HG02981 (cell line): ENCODE results near the gene SYNGR2.
A peak's percentile ranks its signal among the peaks of the same experiment; 100 is the strongest.
"Not testable (repeated sequence)": the region's sequence is repeated elsewhere in the genome, so short reads cannot be mapped to it uniquely, and the experiment has no call there.

Source experiments
- ATAC-seq: cut with Tn5 transposase; IDR thresholded peaks from one replicate; pipeline ENCODE4 v1.9.1; 2021; ENCODE audit warnings: mild to moderate bottlenecking, moderate library complexity; ENCODE audit not compliant: unreplicated experiment

The SYNGR2 gene

DNA sequence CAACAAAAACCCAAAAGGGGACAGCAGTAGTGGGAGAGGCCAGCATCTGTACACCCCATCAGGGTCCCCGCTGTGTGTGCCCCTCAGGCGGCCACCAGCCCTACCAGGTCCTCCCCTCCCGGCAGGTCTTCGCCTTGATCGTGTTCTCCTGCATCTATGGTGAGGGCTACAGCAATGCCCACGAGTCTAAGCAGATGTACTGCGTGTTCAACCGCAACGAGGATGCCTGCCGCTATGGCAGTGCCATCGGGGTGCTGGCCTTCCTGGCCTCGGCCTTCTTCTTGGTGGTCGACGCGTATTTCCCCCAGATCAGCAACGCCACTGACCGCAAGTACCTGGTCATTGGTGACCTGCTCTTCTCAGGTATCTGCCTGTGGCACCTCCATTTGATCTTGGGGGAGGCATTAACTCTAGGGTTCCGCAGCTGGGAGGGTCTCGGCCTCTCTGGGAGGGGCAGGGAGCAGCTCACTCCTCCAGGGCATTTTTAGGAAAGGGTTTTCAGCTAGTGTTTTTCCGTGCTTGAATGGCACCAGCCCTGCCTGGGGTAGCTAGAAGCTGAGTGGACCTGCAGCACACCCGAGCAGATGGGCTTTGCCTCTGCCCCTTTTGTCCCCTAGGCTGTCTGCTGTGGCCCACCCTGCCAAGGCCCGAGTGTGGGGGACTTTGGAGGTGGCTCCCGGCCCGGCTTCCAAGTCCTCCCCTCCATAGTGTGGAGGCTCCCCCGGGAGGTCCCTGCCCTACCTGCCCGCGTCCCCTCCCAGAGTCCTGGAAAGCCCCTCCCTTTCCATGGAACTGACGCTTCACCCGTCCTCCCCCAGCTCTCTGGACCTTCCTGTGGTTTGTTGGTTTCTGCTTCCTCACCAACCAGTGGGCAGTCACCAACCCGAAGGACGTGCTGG is 2.6 kb downstream of the SYNGR2 start:
- ATAC-seq: no peak

DNA sequence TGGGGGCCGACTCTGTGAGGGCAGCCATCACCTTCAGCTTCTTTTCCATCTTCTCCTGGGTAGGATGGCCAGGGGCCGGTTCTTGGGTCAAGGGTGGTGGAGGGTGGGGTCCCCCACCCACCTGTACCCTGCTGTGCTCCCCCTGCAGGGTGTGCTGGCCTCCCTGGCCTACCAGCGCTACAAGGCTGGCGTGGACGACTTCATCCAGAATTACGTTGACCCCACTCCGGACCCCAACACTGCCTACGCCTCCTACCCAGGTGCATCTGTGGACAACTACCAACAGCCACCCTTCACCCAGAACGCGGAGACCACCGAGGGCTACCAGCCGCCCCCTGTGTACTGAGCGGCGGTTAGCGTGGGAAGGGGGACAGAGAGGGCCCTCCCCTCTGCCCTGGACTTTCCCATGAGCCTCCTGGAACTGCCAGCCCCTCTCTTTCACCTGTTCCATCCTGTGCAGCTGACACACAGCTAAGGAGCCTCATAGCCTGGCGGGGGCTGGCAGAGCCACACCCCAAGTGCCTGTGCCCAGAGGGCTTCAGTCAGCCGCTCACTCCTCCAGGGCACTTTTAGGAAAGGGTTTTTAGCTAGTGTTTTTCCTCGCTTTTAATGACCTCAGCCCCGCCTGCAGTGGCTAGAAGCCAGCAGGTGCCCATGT is 3.3 kb downstream of the SYNGR2 start:
- ATAC-seq: not testable (repeated sequence)

DNA sequence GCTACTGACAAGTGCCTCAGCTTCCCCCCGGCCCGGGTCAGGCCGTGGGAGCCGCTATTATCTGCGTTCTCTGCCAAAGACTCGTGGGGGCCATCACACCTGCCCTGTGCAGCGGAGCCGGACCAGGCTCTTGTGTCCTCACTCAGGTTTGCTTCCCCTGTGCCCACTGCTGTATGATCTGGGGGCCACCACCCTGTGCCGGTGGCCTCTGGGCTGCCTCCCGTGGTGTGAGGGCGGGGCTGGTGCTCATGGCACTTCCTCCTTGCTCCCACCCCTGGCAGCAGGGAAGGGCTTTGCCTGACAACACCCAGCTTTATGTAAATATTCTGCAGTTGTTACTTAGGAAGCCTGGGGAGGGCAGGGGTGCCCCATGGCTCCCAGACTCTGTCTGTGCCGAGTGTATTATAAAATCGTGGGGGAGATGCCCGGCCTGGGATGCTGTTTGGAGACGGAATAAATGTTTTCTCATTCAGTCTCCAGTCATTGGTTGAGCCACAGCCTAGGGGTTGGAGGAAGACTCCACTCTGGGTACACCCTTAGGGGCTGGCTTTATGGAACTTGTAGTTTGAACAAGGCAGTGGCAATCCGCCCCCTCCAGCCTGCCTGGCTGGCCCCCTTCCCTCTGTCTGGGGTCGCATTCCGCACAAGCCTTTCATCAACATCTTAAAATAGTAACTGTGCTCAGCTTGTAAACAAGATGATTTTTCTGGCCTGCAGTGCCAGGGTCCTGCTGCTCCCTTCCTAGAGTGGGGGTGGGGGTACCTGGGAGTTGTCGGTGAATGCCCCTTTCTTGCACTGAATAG is 4.1 kb downstream of the SYNGR2 start:
- ATAC-seq: no peak

DNA sequence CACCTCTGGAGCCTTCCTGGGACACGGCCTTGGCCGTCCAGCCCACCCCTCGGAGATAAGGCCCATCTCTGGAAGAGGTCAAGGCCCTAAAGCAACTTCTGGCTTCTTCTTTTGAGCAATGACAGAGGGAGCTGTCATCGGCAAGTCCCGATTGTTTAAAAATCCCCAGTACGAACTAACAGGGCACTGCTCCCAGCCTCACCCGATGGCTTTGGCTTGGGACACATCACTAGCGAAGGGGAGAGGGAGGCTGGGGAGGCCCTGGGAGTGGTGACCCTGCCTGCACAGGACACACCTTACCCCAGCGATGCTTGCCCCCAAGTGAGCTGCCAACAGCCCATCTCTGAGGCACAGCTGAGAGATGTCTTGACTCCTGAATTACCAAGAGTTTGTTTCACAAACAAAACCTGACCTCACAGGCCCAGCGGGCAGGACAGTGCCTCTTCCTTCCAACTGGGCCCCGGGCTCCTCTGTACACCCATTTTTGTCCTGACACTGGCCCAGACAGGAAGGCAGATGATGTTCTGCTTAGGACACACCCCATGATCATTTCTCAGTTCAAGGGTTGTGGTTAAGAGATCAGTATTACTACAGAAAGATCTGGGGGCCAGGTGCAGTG is 4.8 kb downstream of the SYNGR2 start:
- no peak for ATAC-seq

DNA sequence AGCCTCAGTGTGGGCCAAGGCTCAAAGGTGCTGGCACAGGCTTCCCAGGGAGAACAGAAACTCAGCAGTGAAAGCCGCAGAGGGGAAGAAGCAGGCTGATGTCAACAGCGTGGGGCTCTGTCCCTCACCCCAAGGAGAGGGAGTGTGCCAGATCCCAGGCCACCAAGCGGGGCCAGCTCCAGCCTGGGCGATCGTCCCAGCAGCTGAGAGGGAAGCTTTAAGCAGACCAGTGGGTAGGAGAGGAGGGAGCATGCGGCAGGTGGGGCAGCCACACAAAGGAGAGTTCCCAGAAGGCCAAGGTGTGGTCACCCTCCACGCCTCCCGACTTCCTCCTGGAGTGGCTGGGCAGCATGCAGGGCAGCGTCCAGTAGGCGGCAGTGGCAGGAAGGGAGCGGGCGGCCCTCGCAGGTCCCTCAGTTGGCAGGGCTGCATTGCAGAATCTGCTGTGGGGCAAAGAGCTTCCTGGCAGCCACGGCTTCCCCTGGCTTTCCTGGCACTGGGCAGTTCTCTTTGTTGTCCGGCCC is 6.0 kb downstream of the SYNGR2 start:
- ATAC-seq: no peak

DNA sequence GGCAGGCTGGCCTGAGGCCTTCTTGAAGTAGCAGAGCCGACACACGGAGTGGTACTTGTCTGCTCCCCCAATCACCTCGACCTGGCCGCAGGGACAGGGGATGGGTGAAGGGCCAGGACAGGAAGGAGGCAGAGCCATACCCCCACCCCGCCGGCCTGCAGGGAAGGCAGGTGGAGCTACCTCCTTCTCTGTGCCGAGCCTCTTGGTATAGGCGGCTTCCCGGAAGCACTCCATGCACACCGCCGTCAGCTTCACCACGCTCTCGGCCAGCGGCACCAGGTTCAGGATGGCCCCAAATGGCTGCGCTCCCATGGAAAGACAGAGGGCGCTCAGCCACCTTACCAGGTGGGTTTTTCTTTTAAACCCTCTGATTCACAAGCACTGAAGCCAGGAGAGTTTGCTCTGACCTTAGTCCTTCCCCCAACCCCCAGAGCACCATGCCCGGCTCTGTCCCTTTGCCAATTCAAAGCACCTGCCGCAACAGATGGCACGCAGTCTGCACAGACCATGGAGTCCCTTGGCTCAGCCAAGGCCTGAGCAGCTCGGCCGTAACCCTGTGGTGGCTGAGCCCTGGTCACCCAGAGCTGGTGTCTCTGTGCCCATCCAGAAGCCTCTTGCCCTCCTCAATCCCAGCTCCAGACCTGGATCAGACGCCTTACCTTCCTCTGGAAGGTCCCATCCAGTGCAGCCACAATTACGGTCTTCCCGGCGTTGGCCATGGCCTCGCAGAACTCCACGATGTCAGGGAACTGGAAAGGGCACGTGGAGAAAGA is 6.7 kb downstream of the SYNGR2 start:
- ATAC-seq: no peak

DNA sequence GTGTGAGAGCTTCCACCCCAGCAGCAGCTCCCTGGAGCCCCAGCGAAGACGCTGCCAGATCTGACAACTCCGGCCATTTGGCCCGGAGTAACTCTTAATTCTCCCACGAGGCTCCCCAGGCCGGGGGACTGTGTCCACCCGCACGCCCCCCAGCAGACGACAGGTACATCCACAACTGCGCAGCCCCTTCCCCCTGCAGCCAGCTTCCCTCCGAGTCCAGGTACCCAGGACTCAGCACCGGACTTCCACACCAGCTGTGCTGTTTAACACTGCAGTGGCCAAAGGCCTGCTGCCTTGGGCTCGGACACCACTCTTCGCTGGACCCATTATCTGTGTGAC is 7.2 kb downstream of the SYNGR2 start:
- no peak for ATAC-seq

DNA sequence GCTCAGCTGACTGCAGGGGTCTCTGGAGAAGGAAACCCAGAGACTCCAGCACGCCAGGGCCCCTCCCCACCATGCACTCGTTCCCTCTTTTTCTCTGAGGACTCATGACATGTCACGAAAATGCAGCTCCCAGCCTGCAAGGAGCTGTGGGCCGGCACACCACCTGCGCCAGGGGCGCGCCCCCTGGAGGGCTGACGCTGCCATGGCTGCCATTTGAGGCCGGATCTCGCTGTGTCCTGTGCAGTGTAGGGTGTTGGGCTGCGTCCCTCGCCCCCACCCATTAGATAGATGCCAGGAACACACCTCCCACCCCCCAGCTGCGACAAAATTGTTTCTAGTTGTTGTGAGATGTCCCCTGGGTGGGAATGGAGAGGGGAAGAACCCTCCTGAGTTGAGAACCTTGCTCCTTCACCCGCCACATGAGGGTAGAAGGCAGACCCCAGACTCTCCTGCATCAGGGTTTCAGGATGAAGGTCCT is 8.2 kb downstream of the SYNGR2 start:
- ATAC-seq: peak; percentile 45

DNA sequence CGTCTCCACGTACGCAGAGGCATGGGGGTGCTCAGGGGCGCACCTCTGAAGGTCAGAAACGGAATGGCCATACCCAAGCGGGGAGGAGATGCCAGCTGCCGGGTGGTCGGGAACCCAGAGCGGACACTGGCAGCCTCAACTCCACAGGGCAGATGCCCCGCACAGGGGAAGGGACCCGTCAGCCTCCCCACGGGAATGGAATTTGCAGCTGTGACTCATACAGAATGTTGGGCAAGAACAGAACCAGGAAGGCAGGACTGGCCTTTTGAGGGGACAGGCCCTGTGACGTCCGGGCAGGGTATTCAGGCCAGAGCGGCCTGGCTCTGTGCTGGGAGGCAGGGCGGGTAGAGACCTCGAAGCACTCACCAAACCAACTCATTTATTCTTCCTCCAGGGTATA is 11.0 kb downstream of the SYNGR2 start:
- ATAC-seq: no peak

DNA sequence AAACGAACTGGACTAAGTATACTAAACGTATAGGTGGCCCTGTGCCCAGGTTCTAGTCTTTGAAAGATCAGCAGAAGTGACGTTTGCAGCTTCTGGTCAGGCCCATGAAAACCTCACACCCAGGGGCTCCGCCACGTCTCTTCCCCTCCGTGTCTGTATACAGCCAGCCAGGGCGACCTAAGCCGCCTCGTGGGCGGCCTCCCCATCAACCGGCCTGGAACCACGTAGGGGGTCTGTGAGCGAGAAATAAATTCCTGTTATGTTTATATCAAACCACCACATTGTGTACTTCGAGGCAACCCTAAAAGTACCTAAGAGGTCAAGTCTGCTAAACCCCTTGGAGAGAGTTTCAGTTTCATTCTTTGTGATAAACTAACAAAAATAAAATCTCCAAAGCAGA is 11.7 kb downstream of the SYNGR2 start:
- no peak for ATAC-seq

DNA sequence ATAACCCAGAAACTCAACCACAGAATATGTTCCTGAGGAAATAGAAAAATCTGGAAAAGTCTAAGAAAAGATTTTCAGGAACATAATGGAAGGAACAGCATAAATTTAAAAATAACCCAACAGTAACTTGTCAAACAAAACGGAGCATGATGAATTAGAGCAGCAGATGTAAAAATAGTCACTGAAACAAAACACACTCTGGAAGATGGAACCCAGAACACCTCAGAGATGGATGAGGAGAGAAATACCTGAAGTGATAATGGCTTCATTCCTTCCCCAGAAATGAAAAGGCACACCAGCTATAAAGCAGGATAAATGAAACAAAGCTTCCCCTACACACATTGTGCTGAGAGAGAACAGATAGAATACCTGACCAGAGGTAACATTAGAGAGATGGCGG is 12.1 kb downstream of the SYNGR2 start:
- no peak for ATAC-seq

DNA sequence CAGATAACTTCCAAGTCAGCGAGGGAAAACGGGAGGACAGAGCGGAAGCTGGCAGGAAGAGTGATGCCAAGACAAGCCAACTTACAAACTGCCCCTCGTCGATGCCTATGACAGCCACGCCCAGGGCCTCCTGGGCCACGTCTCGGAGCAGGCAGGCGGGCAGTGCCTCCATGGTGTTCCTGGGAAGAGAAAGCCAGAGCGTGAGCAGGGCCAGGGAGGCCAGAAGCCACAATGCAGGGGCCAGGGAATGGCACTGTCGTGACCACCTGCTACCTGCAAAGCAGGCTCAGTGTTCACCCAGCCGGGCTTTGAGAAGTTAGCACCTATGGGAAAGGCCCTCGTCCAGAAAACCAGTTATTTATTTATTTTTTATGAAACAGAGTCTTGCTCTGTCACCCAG is 14.1 kb downstream of the SYNGR2 start:
- ATAC-seq: no peak

DNA sequence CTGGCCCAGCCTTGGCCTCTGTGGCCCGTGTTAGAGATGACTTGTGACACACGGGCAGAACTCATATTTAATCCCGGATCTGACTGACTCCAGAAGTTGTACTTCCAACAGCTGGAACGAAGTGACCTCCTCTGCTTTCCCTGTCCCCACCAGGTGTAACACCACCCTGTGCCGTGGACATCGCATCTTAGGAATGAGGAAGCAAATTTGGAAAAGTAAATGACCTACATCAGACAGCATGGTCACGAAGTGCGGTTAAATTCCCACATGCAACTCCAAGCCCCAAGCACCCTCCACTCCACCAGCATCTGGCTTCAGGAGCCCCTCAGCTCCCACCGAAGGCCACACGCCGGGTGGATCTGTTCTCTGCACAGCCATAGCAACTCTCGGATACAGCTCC is 15.5 kb downstream of the SYNGR2 start:
- ATAC-seq: no peak

DNA sequence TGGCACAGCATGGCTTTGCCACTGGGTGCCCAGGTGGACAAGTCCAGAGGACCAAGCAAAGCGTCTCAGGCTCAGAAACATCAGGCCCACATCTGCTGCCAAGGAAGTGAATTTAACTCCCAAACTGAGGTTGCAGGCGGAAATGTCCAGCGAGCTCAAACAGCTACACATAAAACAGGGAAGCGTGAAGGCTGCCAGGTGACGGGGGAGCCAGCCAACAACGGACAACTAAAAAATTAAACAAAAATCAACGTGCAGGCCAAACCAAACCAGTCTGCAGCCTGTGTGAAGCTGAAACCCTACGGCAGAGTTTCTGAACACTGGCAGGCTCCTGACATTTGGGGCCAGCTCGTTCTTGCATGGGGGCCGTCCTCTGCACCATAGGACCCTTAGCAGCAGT is 16.0 kb downstream of the SYNGR2 start:
- ATAC-seq: no peak

DNA sequence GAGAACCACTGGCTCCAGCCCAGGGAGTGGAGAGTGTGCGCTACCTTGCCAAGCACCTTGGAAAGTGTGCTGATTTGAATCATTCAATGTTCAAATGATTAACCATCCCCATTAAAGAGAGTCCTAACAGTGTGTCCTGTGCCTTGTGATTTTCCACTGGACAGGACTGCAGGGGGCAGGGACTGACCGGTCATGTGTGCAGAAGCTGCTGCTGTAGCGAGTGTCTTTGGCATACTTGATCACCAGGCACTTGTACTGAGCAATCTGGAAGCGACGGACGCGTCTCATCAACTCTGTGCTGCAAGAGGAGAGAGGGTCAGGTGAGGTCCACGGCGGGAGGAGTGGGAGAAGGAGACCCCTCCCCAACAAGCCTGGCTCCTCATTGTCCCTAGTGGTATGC is 16.5 kb downstream of the SYNGR2 start:
- no peak for ATAC-seq

DNA sequence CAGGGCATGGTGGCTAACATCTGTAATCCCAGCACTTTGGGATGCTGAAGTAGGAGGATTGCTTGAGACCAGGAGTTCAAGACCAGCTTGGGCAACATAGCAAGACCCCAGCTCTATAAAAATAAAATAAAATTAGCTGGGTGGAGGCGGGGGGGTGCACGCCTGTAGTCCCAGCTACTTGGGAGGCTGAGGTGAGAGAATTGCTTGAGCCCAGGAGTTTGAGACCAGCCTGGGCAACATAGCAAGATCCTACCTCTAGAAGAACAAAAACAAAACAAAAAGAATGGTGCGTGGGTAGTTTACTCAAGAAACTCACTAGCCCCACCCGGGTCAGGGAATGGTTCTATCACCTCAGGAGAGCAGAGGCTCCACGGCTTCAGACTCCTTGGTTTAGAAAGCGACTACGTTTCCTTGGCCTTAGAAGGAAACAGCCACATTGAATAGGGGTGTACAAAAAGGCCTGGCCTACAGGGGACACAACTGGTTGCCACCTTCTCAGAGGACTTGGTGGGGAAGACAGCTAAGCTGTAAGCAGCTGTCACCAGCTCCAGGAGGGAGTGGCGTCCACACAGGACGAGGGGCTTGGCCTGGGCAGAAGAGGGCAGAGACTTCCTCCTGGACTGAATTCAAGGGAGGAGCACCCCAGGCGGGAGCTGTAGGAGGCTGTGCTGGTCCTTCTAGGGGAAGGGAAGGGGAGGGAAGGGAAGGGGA is 17.8 kb downstream of the SYNGR2 start:
- ATAC-seq: no peak

DNA sequence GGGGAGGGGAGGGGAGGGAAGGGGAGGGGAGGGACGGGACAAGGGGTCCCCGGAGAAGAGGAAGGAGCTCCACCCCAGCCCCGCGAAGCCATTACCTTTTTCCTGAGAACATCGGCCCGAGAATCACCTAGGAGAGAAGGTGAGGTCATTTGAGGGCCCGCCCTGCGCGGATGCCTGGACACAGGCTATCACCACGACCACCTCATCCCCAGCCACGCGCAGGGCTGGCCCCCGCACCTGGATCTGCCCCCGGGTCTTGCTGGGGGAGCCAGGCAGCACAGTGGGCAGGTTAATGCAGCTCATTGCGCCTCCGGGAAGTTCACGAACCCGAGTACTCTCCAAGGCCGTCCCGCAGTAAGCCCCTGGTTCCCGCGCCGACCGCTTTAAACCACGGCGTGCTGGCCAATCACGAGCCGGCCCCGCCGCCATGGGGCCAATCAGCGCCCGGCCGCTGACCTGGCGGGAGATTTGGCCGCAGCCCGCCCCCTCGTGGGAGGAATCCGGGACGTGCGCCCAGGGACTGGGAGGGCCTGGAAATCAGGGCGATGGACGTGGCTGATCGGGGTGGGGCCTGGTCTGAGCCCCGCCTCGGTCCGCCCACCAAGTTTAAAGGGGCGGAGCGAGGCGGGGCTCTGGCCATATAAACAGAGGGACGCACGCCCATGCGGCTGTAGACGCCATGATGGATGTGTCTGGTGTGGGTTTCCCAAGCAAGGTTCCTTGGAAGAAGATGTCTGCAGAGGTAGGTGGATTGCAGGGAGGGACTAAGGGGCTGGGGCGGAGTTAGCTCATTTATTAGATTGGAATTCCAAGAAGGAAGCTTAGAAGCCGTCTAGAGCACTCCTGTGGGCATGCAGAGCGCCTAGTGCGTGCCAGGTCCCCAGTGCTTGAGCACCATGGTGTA is 18.6 kb downstream of the SYNGR2 start, which contains the start of the genes AFMID and TK1:
Gene AFMID, plus strand, starts transcription at position 671 of the 904 bp plus-strand sequence. Its CDS starts 9 bp downstream, at position 680.
Gene TK1, minus strand, starts transcription at position 361 of the 904 bp plus-strand sequence. Its CDS starts 58 bp downstream, at position 303.
- peak; percentile 91 for ATAC-seq

DNA sequence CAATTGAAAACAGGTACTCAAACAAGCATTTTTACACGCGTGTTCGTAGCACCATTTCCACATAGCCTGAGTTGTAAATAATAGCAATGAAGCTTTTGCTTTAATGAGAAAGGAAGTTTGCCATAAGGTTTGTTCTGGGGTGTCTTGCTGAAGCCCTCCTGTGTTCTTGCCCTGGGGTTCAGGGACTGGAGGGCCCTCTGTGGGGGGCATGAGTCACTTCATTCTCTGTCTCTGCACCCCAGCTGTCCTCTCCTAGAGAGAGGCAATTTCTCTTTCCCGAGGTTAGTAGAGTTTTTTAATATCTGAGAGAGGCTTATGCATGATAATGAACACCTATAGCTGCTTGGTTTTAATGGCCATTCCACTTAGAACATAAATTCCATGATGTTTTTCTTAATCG is 28.3 kb downstream of the SYNGR2 start:
- ATAC-seq: no peak
